Adipocyte (in vitro differentiated cells): ENCODE measurements around the gene LMF1.

ENCODE experiments used
- DNase-seq: peaks from one replicate; pipeline ENCODE4 v3.0.0-alpha.2; 2015; ENCODE audit warnings: low read depth
- H3K27me3 ChIP-seq: replicated peaks from 2 replicates; pipeline ENCODE4 v1.7.0; 2013; ENCODE audit warnings: mild to moderate bottlenecking, low read length, moderate library complexity; ENCODE audit not compliant: control insufficient read depth, insufficient read depth
- H3K36me3 ChIP-seq: 2 replicates; pipeline ENCODE4 v1.7.0; 2013; ENCODE audit warnings: low read length, mild to moderate bottlenecking, moderate library complexity; ENCODE audit not compliant: control insufficient read depth, insufficient read depth, severe bottlenecking
- H3K4me1 ChIP-seq: 2 replicates; pipeline ENCODE4 v1.7.0; 2013; ENCODE audit warnings: mild to moderate bottlenecking, low read length, moderate library complexity; ENCODE audit not compliant: control insufficient read depth, insufficient read depth
- H3K4me3 ChIP-seq: 2 replicates; pipeline ENCODE4 v1.7.0; 2013; ENCODE audit warnings: mild to moderate bottlenecking, low read length, moderate library complexity
- H3K9ac ChIP-seq: 2 replicates; pipeline ENCODE4 v1.7.0; 2013; ENCODE audit warnings: mild to moderate bottlenecking, low read length, moderate library complexity
- H3K9me3 ChIP-seq: 2 replicates; pipeline ENCODE4 v1.7.0; 2013; ENCODE audit warnings: mild to moderate bottlenecking, low read length, moderate library complexity; ENCODE audit not compliant: control insufficient read depth

LMF1 gene

DNA sequence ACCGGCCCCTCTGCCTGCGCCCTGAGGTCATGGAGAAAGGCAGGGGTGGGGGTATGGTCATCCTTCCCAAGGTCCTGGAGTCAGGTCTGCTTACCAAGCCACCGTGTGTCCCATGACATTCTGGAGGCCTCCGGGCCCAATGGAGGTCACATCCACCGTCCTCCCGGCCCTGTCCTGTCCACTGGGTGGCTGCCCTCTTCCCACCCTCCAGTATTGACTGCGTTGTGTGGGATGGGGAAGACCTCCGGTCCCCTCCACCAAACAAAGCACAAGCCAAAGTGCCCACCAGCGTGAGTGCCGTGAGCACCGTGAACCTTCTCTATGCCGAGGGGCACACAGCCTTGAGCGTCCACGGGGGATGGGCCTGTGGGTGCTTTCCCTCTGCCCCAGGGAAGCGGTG, 37.2 kb downstream of the LMF1 start:
- H3K4me3 ChIP-seq: no peak overlapping the region
- H3K9ac ChIP-seq: no peak overlapping the region
- H3K9me3 ChIP-seq: no peaks in the 10 kb centered on the region
- peaks cover 21% of the 10 kb centered on the region for H3K36me3 ChIP-seq
- H3K4me1 ChIP-seq: no peaks in the 10 kb centered on the region
- no peak for DNase-seq
- no peaks in the 10 kb centered on the region for H3K27me3 ChIP-seq

GRCh38 chr16:932831-933330, 37.9 kb downstream of the LMF1 start:
- H3K4me3 ChIP-seq: no peak overlapping the region
- no peaks in the 10 kb centered on the region for H3K9me3 ChIP-seq
- no peaks in the 10 kb centered on the region for H3K27me3 ChIP-seq
- H3K36me3 ChIP-seq: peaks cover 21% of the 10 kb centered on the region
- no peak overlapping the region for H3K9ac ChIP-seq
- no peak for DNase-seq
- H3K4me1 ChIP-seq: no peaks in the 10 kb centered on the region

DNA sequence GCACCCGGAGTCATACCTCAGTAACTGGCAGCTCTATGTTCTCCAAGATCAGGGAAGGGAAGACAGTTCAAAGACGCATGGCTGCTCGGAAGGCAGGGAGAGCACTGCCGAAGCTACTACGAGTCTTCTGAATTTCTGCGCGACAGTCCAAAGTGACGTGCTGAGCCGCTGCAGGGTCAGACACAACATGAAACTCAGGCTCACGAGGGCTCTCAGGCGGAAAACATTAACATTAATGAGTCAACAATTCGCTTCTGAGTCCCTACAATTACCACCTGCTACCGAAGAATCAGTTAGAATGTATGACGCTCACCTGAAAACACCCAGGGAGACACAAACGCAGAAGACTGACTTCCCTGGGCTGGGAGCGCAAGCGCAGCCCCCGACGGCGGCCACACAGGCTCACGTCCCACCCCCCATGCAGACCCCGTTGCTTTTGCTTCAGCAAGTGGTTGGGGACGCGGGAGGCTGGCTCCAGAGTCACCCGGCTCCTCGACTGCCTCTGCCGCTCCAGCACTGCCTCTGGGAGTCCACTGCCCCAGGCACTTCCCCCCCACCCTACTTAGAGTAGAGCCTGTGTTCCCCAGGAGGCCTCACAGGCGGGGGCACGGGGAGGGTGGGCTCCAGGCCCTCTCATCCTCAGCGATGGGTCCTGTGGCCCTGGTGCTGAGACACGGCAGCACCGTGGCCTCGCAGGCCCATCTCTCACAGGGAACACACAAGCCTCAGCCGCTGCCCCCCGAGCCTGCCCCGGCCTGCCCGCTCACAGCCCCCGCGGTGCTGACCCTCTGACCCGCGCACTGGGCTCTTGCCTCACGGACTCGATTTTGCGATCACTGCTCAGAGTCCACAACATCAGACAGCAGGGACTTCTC, 38.9 kb downstream of the LMF1 start:
- peaks cover 23% of the 10 kb centered on the region for H3K36me3 ChIP-seq
- no peak overlapping the region for H3K4me3 ChIP-seq
- no peak for DNase-seq
- no peak overlapping the region for H3K9ac ChIP-seq
- no peaks in the 10 kb centered on the region for H3K27me3 ChIP-seq
- no peaks in the 10 kb centered on the region for H3K4me1 ChIP-seq
- no peaks in the 10 kb centered on the region for H3K9me3 ChIP-seq

DNA sequence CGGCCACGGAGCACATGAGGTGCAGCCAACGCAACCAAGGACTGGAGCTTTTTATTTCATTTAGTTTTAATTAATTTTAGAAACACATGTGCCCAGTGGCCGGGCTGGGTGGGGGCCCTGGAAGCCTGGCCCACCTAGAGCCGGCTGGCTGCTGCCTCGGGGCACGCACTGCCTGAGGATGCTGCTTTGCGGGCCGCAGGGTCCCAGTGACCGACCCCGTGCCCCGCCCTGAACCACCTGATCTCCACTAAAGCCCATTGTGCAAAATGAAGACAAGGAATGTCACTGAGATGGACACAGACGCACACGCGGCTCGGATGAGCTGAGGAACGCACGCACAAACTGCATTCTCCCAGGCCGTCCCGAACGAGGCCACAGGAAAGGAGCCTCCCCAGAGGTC, 39.6 kb downstream of the LMF1 start:
- no peaks in the 10 kb centered on the region for H3K4me1 ChIP-seq
- H3K9me3 ChIP-seq: no peaks in the 10 kb centered on the region
- DNase-seq: no peak
- H3K9ac ChIP-seq: no peak overlapping the region
- H3K27me3 ChIP-seq: no peaks in the 10 kb centered on the region
- no peak overlapping the region for H3K4me3 ChIP-seq
- peaks cover 25% of the 10 kb centered on the region for H3K36me3 ChIP-seq

GRCh38 chr16:930511-930910, 40.3 kb downstream of the LMF1 start:
- no peaks in the 10 kb centered on the region for H3K9me3 ChIP-seq
- H3K9ac ChIP-seq: no peak overlapping the region
- no peaks in the 10 kb centered on the region for H3K4me1 ChIP-seq
- no peak overlapping the region for H3K4me3 ChIP-seq
- peaks cover 31% of the 10 kb centered on the region for H3K36me3 ChIP-seq
- no peak for DNase-seq
- H3K27me3 ChIP-seq: no peaks in the 10 kb centered on the region

- H3K27me3 ChIP-seq: no peaks in the 10 kb centered on the region
- H3K9me3 ChIP-seq: no peaks in the 10 kb centered on the region
- H3K4me3 ChIP-seq: no peak overlapping the region
- DNase-seq: no peak
- peaks cover 31% of the 10 kb centered on the region for H3K36me3 ChIP-seq
- H3K4me1 ChIP-seq: no peaks in the 10 kb centered on the region
- H3K9ac ChIP-seq: no peak overlapping the region
These were observed 40.7 kb downstream of the LMF1 start for GRCh38 chr16:930076-930475.

DNA sequence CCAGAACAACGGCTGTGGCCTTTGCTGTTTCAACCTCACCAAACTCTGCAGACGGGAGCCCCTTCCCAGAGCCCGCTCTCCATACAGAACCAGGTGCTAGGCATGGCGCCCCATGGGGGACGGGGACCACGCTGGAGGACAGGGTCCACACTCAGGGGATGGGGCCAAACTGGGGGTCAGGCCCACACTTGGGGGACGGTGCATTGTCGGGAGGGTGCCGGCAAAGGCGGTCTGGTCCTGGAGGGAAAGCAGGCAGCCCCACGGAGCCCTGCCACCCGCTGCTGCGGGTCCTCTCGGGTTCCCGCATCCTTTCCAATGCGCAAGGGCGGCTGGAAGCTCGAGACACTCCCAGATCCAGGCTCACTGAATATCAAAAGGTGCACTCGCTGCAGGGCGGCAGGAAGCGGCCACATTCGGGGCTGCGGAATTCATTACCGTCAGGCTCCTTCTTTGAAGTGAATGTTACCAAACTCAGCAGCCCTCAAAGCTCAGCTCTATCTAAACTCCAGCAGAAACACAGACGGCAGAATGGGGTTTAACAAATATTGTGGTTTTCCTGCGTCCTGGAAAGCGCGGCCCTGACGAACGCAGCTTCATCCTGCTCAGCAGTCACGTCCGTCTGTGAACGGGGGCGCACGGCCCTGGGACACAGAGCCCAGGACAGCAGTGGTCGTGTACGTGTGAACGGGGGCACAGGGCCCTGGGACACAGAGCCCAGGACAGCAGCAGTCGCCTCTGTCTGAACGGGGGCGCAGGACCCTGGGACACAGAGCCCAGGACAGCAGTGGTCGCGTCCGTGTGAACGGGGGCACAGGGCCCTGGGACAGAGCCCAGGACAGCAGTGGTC, 41.3 kb downstream of the LMF1 start:
- H3K4me1 ChIP-seq: no peaks in the 10 kb centered on the region
- DNase-seq: no peak
- no peak overlapping the region for H3K9ac ChIP-seq
- no peaks in the 10 kb centered on the region for H3K9me3 ChIP-seq
- no peaks in the 10 kb centered on the region for H3K27me3 ChIP-seq
- peaks cover 31% of the 10 kb centered on the region for H3K36me3 ChIP-seq
- H3K4me3 ChIP-seq: no peak overlapping the region

DNA sequence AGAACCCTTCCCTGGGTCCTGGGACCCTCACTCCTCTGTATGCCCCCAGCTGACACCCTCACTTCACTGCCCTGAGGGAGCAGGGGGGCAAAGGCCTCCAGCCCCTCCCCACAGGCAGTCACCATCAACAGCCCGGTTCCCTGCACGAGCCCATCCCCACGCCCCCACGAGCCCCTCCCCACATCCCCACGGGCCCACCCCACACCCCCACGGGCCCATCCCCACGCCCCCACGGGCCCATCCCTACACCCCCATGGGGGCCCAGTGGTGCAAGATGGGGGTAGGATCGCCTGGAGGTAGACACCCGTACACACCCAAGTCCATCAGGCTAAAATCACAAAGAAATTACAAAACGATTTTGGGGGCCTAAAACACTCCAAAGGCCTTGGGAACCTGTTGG, 42.3 kb downstream of the LMF1 start:
- H3K9me3 ChIP-seq: peaks cover 1% of the 10 kb centered on the region
- no peak overlapping the region for H3K9ac ChIP-seq
- H3K27me3 ChIP-seq: no peaks in the 10 kb centered on the region
- peaks cover 29% of the 10 kb centered on the region for H3K36me3 ChIP-seq
- H3K4me3 ChIP-seq: no peak overlapping the region
- DNase-seq: no peak
- H3K4me1 ChIP-seq: no peaks in the 10 kb centered on the region

DNA sequence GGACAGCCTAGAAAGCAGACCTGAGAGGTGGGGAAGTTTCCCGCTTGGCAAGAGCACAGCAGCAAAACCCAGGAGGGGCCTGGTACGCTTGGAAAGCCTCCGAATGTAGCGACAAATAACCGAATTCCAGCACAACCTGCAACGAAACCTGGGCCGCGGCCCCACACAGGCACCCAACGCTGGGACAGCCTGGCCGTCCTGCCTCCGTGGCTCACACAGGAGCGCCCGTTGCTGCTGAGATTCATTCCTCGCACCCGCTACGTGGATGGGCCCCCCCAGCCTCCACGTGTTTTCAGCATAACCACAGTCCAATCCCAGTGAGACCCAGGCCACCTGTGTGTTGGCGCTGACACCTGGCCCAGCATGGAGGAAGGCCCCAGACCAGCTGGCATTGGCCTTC, 42.9 kb downstream of the LMF1 start:
- H3K4me1 ChIP-seq: no peaks in the 10 kb centered on the region
- peaks cover 29% of the 10 kb centered on the region for H3K36me3 ChIP-seq
- no peaks in the 10 kb centered on the region for H3K27me3 ChIP-seq
- H3K4me3 ChIP-seq: no peak overlapping the region
- no peak overlapping the region for H3K9ac ChIP-seq
- DNase-seq: no peak
- H3K9me3 ChIP-seq: peaks cover 6% of the 10 kb centered on the region

GRCh38 chr16:927406-927805, 43.4 kb downstream of the LMF1 start:
- H3K36me3 ChIP-seq: peaks cover 26% of the 10 kb centered on the region
- no peaks in the 10 kb centered on the region for H3K4me1 ChIP-seq
- H3K9ac ChIP-seq: no peak overlapping the region
- no peak overlapping the region for H3K4me3 ChIP-seq
- DNase-seq: no peak
- peaks cover 6% of the 10 kb centered on the region for H3K9me3 ChIP-seq
- H3K27me3 ChIP-seq: no peaks in the 10 kb centered on the region

DNA sequence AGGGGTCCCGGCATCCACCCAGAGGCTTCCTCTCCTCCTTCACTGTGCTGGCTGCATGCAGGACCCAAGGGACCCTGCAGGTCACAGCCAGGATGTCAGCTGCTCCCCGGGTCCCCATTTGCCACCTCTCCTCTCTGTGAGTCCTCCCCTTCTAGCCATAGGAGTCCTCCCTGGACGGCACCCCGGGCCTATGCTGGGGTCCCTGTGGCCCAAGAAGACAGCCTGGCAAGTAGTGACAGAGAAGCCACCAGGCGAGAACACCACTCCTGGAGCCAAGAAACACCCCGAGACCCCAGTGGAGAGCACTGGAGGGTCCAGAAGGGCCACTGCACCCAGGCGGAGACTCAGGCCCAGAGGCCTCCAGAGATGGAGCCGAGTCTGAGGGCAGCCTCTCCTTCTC, 44.1 kb downstream of the LMF1 start:
- H3K4me1 ChIP-seq: no peaks in the 10 kb centered on the region
- H3K4me3 ChIP-seq: no peak overlapping the region
- DNase-seq: no peak
- peaks cover 26% of the 10 kb centered on the region for H3K36me3 ChIP-seq
- H3K9me3 ChIP-seq: peaks cover 6% of the 10 kb centered on the region
- no peaks in the 10 kb centered on the region for H3K27me3 ChIP-seq
- H3K9ac ChIP-seq: no peak overlapping the region
